AG04449 (cell line): ENCODE measurements around the gene LRG1.

Experiments
- CTCF ChIA-PET: fragments of 350-600 bp; formaldehyde crosslinking; extraction: SDS; loops from one replicate; lab custom pipeline; 2021; ENCODE audit warnings: antibody characterized with exemption; lab: Yijun Ruan, JAX
- POLR2A ChIA-PET: fragments of 400-600, 350-600 bp; formaldehyde crosslinking; extraction: SDS; loops from one replicate; lab custom pipeline; 2020; ENCODE audit warnings: antibody characterized with exemption, inconsistent platforms; lab: Yijun Ruan, JAX
- DNase-seq: peaks from one replicate; pipeline ENCODE4 v3.0.0-alpha.2; 2010; ENCODE audit warnings: low read depth, low spot score
- H3K4me3 ChIP-seq: 2 replicates; pipeline ENCODE4 v1.5.1; 2011; ENCODE audit warnings: low read depth, mild to moderate bottlenecking, control low read depth, low read length
- CTCF ChIP-seq: IDR thresholded peaks from one replicate; pipeline ENCODE4 v1.5.1; 2011; ENCODE audit warnings: mild to moderate bottlenecking, moderate library complexity, low read length, control low read depth, inconsistent platforms; ENCODE audit not compliant: insufficient read depth; ENCODE audit errors: missing control alignments

LRG1 gene

GRCh38 chr19:4505570-4506448 is 34.0 kb downstream of the LRG1 start:
- no peak for DNase-seq

GRCh38 chr19:4504891-4505569 is 34.8 kb downstream of the LRG1 start:
- TF ChIP-seq CTCF, result no peak
- no peak for DNase-seq
- CTCF ChIA-PET, result interaction anchor here (1.3 kb wide), 1 partner anchor 20 kb away, joined by 4 read pairs; no protein-coding TSS in a partner anchor
- H3K4me3 ChIP-seq, result no peak overlapping the region
- POLR2A ChIA-PET, result no interaction called here

More at GRCh38 chr19:4505570-4506448, 34.0 kb downstream of the LRG1 start:
- no peak for TF ChIP-seq CTCF
- ChIA-PET POLR2A (no interaction called here), CTCF (interaction anchor here (1.3 kb wide), 1 partner anchor 20 kb away, joined by 4 read pairs; no protein-coding TSS in a partner anchor)
- H3K4me3 ChIP-seq, result no peak overlapping the region

- ChIA-PET CTCF (interaction anchor here (0.6 kb wide), 1 partner anchor 21 kb away, joined by 4 read pairs; no protein-coding TSS in a partner anchor), POLR2A (no interaction called here)
- H3K4me3 ChIP-seq, result no peak overlapping the region
- DNase-seq, result no peak
- TF ChIP-seq CTCF, result no peak
These were observed 35.5 kb downstream of the LRG1 start for GRCh38 chr19:4504297-4504701.

GRCh38 chr19:4503825-4504170 is 36.0 kb downstream of the LRG1 start:
- no peak for DNase-seq
- ChIA-PET CTCF (interaction anchor here (0.6 kb wide), 1 partner anchor 21 kb away, joined by 4 read pairs; no protein-coding TSS in a partner anchor), POLR2A (no interaction called here)
- no peak for TF ChIP-seq CTCF
- no peak overlapping the region for H3K4me3 ChIP-seq

GRCh38 chr19:4503132-4503824 is 36.6 kb downstream of the LRG1 start:
- POLR2A ChIA-PET, result no interaction called here
- H3K4me3 ChIP-seq, result no peak overlapping the region
- DNase-seq, result no peak
- TF ChIP-seq CTCF, result no peak
- CTCF ChIA-PET, result no interaction called here
